ENCODE measurements around the gene CRACR2A.

DNA sequence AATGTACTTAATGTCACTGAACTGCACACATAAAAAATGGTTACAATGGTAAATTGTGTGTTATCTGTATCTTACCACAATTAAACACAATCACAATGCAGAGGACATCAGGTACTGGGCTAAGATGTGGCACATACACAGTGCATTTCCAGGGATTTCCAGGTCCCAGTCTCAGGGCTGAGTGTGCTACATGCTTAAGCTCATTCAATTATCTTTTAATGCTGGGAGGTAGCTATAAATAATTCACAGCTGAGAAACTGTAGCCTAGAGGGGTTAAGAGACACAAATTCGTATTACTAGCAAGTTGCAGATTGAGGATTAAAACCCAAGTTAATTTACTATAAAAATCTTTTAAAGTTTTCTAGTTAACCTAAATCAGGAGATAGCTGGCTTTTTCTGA lies 67.1 kb downstream of the CRACR2A start:
- TF ChIP-seq POLR2AphosphoS5 (IDR thresholded peaks at IDR 0.05; ENCODE audit: low read depth, low read length) (no peak), POLR2A (IDR thresholded peaks at IDR 0.05; ENCODE audit: low read depth, low read length) (no peak), SPI1 (IDR thresholded peaks at IDR 0.05; ENCODE audit: low read depth, low read length) (no peak), TAF1 (IDR thresholded peaks at IDR 0.05; ENCODE audit: low read depth, low read length) (no peak)
